LNCAP (cell line): ENCODE results near the gene TTC29.
A peak's percentile ranks its signal among the peaks of the same experiment; 100 is the strongest.

ENCODE experiments used
- TF ChIP-seq, protein P1 (sequence below): fragments of 450-650 bp; IDR thresholded peaks from 2 replicates; pipeline ENCODE4 v1.5.1; 2017; ENCODE audit warnings: mild to moderate bottlenecking

TTC29 gene

DNA sequence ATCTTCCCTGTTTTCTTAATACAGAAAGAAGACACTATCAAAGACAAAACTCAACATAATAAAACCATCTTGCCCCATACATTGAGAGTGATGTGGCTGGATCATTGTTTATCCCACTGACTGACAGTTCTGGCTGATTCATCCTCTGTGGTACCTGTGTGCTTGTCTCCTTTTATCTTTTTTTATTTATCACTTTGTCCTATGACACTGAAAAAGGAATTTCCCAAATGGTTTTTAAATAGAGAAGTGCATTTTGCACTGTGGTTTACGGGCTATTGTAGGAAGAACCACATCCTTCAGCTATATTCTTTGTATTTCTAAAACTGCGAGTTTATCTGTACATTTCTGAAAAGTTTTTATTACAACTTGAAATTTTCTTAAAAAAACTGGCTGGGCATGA is 15.0 kb downstream of the TTC29 start:
- TF ChIP-seq, protein P1, sequence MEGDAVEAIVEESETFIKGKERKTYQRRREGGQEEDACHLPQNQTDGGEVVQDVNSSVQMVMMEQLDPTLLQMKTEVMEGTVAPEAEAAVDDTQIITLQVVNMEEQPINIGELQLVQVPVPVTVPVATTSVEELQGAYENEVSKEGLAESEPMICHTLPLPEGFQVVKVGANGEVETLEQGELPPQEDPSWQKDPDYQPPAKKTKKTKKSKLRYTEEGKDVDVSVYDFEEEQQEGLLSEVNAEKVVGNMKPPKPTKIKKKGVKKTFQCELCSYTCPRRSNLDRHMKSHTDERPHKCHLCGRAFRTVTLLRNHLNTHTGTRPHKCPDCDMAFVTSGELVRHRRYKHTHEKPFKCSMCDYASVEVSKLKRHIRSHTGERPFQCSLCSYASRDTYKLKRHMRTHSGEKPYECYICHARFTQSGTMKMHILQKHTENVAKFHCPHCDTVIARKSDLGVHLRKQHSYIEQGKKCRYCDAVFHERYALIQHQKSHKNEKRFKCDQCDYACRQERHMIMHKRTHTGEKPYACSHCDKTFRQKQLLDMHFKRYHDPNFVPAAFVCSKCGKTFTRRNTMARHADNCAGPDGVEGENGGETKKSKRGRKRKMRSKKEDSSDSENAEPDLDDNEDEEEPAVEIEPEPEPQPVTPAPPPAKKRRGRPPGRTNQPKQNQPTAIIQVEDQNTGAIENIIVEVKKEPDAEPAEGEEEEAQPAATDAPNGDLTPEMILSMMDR: no peak

DNA sequence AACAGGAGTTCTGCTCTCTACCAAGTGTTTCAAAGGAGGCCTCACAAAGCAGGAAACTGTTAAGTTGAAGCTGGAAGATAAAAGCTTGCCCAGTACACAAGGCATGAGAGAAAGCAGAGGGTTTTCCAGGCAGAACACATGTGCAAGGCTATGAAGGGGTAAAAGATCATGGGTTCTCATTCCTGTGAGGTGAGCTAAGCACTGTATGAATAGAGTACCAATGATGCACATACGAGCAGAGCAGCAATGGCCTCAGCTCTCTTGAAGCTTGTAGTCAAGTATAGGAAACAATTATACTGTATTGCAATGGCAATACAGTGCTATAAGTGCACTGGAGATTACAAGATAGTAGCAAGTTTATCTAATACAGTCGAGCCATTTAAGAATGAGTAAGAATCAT is 18.0 kb downstream of the TTC29 start:
- TF ChIP-seq, protein P1: no peak

DNA sequence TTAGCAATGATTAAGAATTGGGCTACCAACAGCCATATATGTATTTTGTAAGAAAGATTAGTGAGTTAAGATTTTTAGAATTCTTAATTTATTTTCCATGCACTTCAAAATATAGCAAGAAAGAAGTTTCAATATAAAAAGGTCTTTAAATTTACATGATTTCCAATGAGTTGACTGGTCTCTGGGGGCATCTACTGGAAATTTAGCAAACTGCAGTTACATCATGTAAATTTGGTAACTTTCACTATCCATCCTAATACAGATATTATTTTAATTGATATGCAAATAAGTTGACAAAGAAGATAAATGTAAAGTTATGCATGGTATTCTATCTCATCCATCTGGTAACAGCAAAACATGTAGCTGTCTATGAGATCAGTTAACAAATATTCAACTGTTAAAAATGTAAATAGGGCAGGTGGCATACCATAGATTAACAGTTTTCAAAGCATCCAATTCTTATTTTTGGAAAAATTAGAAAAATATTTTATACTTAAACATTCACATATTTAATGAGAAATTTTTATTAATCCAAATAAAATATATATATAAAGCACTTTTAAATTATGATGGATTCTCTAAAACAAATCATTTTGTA is 29.1 kb downstream of the TTC29 start:
- TF ChIP-seq, protein P1: peak; percentile 77

DNA sequence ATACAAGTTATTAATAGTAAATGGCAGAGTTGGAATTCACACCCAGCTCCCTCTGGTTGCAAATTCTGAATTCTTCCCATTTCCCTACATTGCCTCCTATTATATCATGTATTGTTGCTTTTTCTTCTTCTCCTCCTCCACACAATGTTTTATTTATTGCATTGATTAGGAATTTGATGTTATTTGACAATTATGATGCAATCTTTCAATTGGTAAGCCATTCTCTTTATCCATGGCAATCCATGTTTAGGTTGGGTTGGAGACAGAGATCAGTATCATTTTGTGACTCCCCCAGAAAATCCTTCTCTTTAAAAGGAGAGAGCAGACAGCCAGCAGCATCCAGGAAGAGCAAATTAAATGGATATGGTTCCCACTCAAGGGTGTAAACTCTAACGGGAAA is 30.5 kb downstream of the TTC29 start:
- TF ChIP-seq, protein P1: no peak

DNA sequence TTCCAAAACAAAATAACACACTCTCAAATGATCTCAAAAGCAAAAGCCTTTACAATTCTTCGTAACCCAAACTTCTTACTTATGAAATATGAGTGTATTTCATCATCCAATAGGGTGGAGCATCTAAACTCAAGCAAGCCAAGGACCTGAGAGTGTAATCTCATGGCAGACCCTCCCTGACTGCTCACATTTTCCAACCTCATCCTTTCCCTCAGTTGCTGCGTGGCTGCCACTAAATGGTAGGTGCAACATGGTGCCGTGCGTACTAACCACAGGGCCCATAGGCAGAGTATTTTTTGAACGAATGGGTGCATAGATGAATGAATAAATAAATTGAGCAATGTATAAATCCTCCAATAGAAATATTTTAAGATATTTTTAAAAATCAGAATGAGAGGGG is 45.4 kb downstream of the TTC29 start:
- TF ChIP-seq, protein P1: no peak

DNA sequence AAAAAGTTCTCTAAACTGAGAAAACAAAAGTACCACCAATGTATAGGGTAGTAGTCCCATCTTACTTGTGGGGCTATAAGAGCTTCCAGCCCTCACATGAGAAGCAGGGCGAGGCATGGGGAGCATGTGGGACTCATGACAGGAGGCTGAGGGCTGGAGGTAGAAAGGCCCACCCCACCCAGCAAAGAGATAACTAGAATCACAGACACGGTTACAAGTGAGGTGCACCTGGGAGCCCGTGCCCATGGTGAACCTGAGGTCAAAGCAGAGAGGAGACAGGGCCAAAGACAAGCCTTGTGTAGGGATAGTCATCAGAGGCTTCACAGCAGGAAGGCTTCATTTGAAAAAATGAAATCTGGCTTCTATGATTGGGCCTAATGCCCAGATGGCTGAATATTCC is 55.4 kb downstream of the TTC29 start:
- TF ChIP-seq, protein P1: no peak

DNA sequence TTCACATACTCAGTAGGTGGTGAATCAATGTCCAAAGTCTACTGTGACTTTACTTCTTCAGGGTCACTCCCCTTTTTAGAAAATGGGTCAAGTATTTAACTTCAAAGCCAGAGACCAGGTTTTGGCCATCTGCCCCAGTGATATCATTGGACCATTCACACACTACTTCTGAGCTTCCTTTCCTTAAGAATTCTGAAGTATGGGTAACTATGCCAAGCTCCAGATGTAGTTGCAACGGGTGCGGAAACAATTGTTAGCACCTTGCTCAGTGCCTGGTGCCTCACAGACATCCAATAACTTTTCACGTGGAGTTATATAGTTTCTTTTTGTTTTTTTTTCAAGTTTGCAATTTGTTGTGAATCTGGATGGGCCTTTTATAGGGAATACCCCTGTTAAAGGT is 62.6 kb downstream of the TTC29 start:
- TF ChIP-seq, protein P1: no peak

DNA sequence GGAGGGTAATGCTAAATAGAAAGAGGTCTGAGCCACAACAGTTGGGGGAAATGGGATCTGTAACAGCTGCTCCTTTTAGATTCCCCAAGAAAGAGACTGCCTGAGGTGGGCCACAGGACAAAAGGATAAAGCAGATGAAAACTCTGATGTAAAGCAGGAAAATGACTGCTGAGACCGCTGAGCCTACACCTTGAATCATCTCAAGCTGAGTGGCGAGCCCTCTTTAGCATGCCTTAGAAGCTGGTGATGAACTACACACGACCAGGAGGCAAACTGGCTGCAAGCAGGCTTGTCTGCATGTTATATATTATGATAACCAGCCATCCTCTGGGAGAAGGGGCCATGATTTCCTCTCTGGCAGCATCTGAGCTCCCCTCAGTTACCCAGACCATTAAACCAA is 88.4 kb downstream of the TTC29 start:
- TF ChIP-seq, protein P1: no peak
